Skeletal muscle tissue (tissue), 4 donors: ENCODE data around the gene TCP1. TPM values are rescaled to one million over a fixed set of nuclear protein-coding genes. Genes with fewer than 3 reads are reported as not detected.
A peak's percentile ranks its signal among the peaks of the same experiment; 100 is the strongest.
"Not testable (repeated sequence)": the region's sequence is repeated elsewhere in the genome, so short reads cannot be mapped to it uniquely, and the experiment has no call there.

ENCODE experiments used
- H3K27ac ChIP-seq: one replicate; pipeline ENCODE4 v1.7.0; 2013; ENCODE audit warnings: mild to moderate bottlenecking, low read depth, low read length, inconsistent platforms
- H3K27me3 ChIP-seq, 3 donors: one replicate each; pipeline ENCODE4 v1.7.0; 2013; ENCODE audit warnings: low read length in 3 of 3; ENCODE audit not compliant: control insufficient read depth in 3 of 3, insufficient read depth in 3 of 3
- H3K36me3 ChIP-seq, 3 donors: one replicate each; pipeline ENCODE4 v1.7.0; 2013; ENCODE audit warnings: low read length in 3 of 3; ENCODE audit not compliant: control insufficient read depth in 3 of 3, insufficient read depth in 3 of 3
- H3K4me1 ChIP-seq, 3 donors: one replicate each; pipeline ENCODE4 v1.7.0; 2013; ENCODE audit warnings: low read length in 3 of 3, mild to moderate bottlenecking in 3 of 3; ENCODE audit not compliant: control insufficient read depth in 3 of 3, insufficient read depth in 3 of 3
- H3K4me3 ChIP-seq, 3 donors: one replicate each; pipeline ENCODE4 v1.7.0; 2013; ENCODE audit warnings: low read length in 3 of 3
- H3K9ac ChIP-seq, 3 donors: one replicate each; pipeline ENCODE4 v1.7.0; 2013; ENCODE audit warnings: low read length in 3 of 3, mild to moderate bottlenecking in 3 of 3, moderate library complexity in 2 of 3, low read depth in 1 of 3
- H3K9me3 ChIP-seq, 3 donors: one replicate each; pipeline ENCODE4 v1.7.0; 2013; ENCODE audit warnings: low read length in 3 of 3; ENCODE audit not compliant: control insufficient read depth in 3 of 3
- total RNA-seq: library from RNA; depleted of rRNA; stranded (reverse); fragments of >200 nt; gene quantifications from one replicate; pipeline ENCODE4 v1.2.3, GENCODE V29; 2014
- donor health status: Osteomylitis.

Gene TCP1
- total RNA-seq, 1 donor from 2014 or later = 203 TPM

- H3K9me3 ChIP-seq = no peaks in the 10 kb centered on the region
- H3K4me3 ChIP-seq = no peak overlapping the region
- H3K27ac ChIP-seq = no peak overlapping the region
- H3K27me3 ChIP-seq = no peaks in the 10 kb centered on the region
- H3K4me1 ChIP-seq = peaks cover 13 to 24% (median 21%) of the 10 kb centered on the region in 3 donors
- peaks cover 17 to 30% (median 26%) of the 10 kb centered on the region in 3 donors for H3K36me3 ChIP-seq
- no peak overlapping the region for H3K9ac ChIP-seq
Measured at GRCh38 chr6:159759645-159760044, 29.8 kb downstream of the TCP1 start.

- Histone ChIP-seq H3K27ac (no peak overlapping the region), H3K36me3 (peaks cover 19 to 33% (median 30%) of the 10 kb centered on the region in 3 donors), H3K27me3 (no peaks in the 10 kb centered on the region), H3K9me3 (no peaks in the 10 kb centered on the region), H3K4me3 (no peak overlapping the region), H3K9ac (no peak overlapping the region), H3K4me1 (peaks cover 13 to 24% (median 21%) of the 10 kb centered on the region in 3 donors)
Measured at GRCh38 chr6:159758031-159759001, 31.1 kb downstream of the TCP1 start.

DNA sequence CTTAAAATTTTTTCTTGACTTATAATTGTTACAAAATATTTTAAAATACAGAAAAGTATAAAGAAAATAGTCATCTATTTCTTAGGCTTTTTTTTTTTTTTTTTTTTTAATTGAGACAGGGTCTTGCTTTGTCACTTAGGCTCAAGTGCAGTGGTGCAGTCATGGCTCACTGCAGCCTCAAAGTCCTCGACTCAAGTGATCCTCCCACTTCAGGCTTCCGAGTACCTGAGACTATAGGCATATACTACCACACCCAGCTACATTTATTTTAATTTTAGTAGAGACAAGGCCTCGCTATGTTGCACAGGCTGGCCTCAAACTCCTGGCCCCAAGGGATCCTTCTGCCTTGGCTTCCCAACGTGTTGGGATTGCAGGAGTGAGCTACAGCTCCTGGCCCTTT lies 32.9 kb downstream of the TCP1 start:
- no peaks in the 10 kb centered on the region for H3K27me3 ChIP-seq
- H3K4me1 ChIP-seq = peaks cover 5 to 16% (median 12%) of the 10 kb centered on the region in 3 donors
- H3K9me3 ChIP-seq = no peaks in the 10 kb centered on the region
- H3K4me3 ChIP-seq = no peak overlapping the region
- H3K9ac ChIP-seq = no peak overlapping the region
- no peak overlapping the region for H3K27ac ChIP-seq
- peaks cover 19 to 41% (median 38%) of the 10 kb centered on the region in 3 donors for H3K36me3 ChIP-seq

DNA sequence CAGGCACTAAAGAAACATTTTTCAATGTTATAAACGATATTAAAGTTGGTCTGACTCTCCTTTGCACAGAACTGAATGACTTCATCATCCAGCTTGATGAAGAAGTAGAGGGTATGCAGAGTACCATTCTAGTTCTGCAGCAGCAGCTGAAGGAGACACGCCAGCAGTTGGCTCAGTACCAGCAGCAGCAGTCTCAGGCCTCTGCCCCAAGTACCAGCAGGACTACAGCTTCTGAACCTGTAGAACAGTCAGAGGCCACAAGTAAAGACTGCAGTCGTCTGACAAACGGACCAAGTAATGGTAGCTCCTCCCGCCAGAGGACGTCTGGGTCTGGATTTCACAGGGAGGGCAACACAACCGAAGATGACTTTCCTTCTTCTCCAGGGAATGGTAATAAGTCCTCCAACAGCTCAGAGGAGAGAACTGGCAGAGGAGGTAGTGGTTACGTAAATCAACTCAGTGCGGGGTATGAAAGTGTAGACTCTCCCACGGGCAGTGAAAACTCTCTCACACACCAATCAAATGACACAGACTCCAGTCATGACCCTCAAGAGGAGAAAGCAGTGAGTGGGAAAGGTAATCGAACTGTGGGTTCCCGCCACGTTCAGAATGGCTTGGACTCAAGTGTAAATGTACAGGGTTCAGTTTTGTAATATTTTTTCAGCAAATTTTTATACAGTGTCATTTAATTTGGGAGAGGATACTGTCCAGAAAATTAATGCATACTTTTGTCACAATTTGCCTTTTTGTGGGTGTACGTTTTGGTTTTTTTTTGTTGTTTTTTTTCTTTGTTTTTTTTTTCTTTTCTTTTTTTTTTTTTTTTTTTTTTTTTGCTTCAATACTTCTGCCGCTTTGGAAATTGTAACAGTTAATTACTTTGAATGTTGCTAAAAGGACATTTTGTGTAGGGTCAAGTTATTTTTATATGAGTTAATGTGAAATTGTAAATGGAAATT lies 34.2 kb downstream of the TCP1 start:
- H3K9me3 ChIP-seq = no peaks in the 10 kb centered on the region
- no peak overlapping the region for H3K27ac ChIP-seq
- H3K4me3 ChIP-seq = no peak overlapping the region
- peak overlapping the region in 1 of 3 donors; percentile 24 for H3K9ac ChIP-seq
- H3K27me3 ChIP-seq = no peaks in the 10 kb centered on the region
- H3K36me3 ChIP-seq = peaks cover 19 to 44% (median 42%) of the 10 kb centered on the region in 3 donors
- peaks cover 0 to 5% (median 0%) of the 10 kb centered on the region in 3 donors for H3K4me1 ChIP-seq

- Histone ChIP-seq H3K36me3 (peaks cover 19 to 47% (median 42%) of the 10 kb centered on the region in 3 donors), H3K9me3 (no peaks in the 10 kb centered on the region), H3K27ac (no peak overlapping the region), H3K4me1 (peaks cover 0 to 5% (median 0%) of the 10 kb centered on the region in 3 donors), H3K9ac (no peak overlapping the region), H3K27me3 (no peaks in the 10 kb centered on the region), H3K4me3 (no peak overlapping the region)
Measured at GRCh38 chr6:159754401-159754800, 35.0 kb downstream of the TCP1 start.

GRCh38 chr6:159753081-159753872 lies 36.1 kb downstream of the TCP1 start:
- H3K36me3 ChIP-seq = peaks cover 18 to 51% (median 47%) of the 10 kb centered on the region in 3 donors
- H3K4me3 ChIP-seq = no peak overlapping the region
- H3K27ac ChIP-seq = no peak overlapping the region
- H3K9ac ChIP-seq = no peak overlapping the region
- peaks cover 0 to 5% (median 0%) of the 10 kb centered on the region in 3 donors for H3K4me1 ChIP-seq
- H3K27me3 ChIP-seq = no peaks in the 10 kb centered on the region
- H3K9me3 ChIP-seq = no peaks in the 10 kb centered on the region

DNA sequence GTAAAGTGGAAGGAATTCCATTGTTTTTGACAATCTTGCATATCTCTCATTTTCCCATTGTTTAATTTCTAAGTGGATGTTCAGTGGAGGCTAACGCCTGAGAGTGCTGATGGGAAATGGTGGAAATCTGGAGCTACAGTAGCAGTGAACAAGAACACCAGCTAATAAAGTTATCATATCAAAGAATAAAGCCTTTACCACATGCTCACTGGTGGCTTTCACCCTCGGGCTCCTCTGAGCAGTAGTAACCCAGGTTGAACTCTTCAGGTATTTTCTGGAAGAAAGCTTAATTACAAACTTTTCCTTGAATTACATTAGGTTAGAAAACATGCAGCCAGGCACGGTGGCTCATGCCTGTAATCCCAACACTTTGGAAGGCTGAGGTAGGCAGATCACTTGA lies 38.0 kb downstream of the TCP1 start:
- Histone ChIP-seq H3K36me3 (peaks cover 20 to 59% (median 53%) of the 10 kb centered on the region in 3 donors), H3K4me3 (no peak overlapping the region), H3K9ac (no peak overlapping the region), H3K4me1 (peaks cover 0 to 5% (median 0%) of the 10 kb centered on the region in 3 donors), H3K27me3 (no peaks in the 10 kb centered on the region), H3K9me3 (no peaks in the 10 kb centered on the region), H3K27ac (no peak overlapping the region)

- H3K27ac ChIP-seq, H3K4me1 ChIP-seq, H3K9me3 ChIP-seq, H3K27me3 ChIP-seq, H3K9ac ChIP-seq, H3K4me3 ChIP-seq: not testable (repeated sequence)
- H3K36me3 ChIP-seq = peaks cover 28 to 68% (median 65%) of the 10 kb centered on the region in 3 donors
Measured at GRCh38 chr6:159748127-159748526, 41.3 kb downstream of the TCP1 start.

- Histone ChIP-seq H3K27ac (no peak overlapping the region), H3K27me3 (no peaks in the 10 kb centered on the region), H3K9ac (no peak overlapping the region), H3K9me3 (no peaks in the 10 kb centered on the region), H3K36me3 (peaks cover 35 to 76% (median 71%) of the 10 kb centered on the region in 3 donors), H3K4me1 (no peaks in the 10 kb centered on the region), H3K4me3 (no peak overlapping the region)
Measured at GRCh38 chr6:159746759-159747158, 42.6 kb downstream of the TCP1 start.
